Peyer's patch (tissue), 4 donors: Measurements from ENCODE around the gene AUTS2. TPM values are rescaled to one million over a fixed set of nuclear protein-coding genes. Genes with fewer than 3 reads are reported as not detected.

Experiments used
- DNase-seq, 3 donors: peaks; one replicate each; pipeline ENCODE4 v3.0.0-alpha.2; 2017 to 2019
- H3K27ac ChIP-seq, 4 donors: fragments of 200-600 bp; sonication (generic); one replicate each; pipeline ENCODE4 v1.5.1; 2016 to 2019
- H3K27me3 ChIP-seq, 2 donors: fragments of 200-600 bp; sonication (generic); one replicate each; pipeline ENCODE4 v1.5.1; 2019
- H3K36me3 ChIP-seq, 3 donors: fragments of 200-600 bp; sonication (generic); one replicate each; pipeline ENCODE4 v1.5.1; 2016 to 2019
- H3K4me1 ChIP-seq, 4 donors: fragments of 200-600 bp; sonication (generic); one replicate each; pipeline ENCODE4 v1.5.1; 2016 to 2019
- H3K4me3 ChIP-seq, 4 donors: fragments of 200-600 bp; sonication (generic); 1 replicate in 3 of 4; 2 replicates in 1 of 4; pipeline ENCODE4 v1.5.1; 2016 to 2019; ENCODE audit warnings: mild to moderate bottlenecking in 1 of 4
- H3K9me3 ChIP-seq, 4 donors: fragments of 200-600 bp; sonication (generic); one replicate each; pipeline ENCODE4 v1.5.1; 2016 to 2019; ENCODE audit warnings: mild to moderate bottlenecking in 1 of 4
- CTCF ChIP-seq, 6 experiments: fragments of 450-650 bp in 4 of 6; fragments of 200-600 bp in 2 of 6; sonication (generic) in 1 of 6; IDR thresholded peaks; one replicate each; pipeline ENCODE4 v1.5.1; 2017 to 2019; ENCODE audit warnings: antibody characterized with exemption in 6 of 6, mild to moderate bottlenecking in 3 of 6, moderate library complexity in 1 of 6
- POLR2A ChIP-seq, 2 donors: fragments of 450-650 bp; IDR thresholded peaks; one replicate each; pipeline ENCODE4 v1.5.1; 2017; ENCODE audit warnings: antibody characterized with exemption in 2 of 2, mild to moderate bottlenecking in 2 of 2, moderate library complexity in 2 of 2
- total RNA-seq, 4 donors: library from RNA; depleted of rRNA; stranded (reverse); fragments of >200 nt; gene quantifications; one replicate each; pipeline ENCODE4 v1.1.0, GENCODE V29; 2016

The AUTS2 gene
- total RNA-seq, 4 donors from 2014 or later: 55.9 to 90.0 (median 72.6) TPM

GRCh38 chr7:69862413-69863064 lies 264.3 kb downstream of the AUTS2 start:
- Histone ChIP-seq H3K4me1 (no peaks in the 10 kb centered on the region), H3K27ac (no peak overlapping the region), H3K36me3 (no peaks in the 10 kb centered on the region), H3K9me3 (no peaks in the 10 kb centered on the region), H3K27me3 (no peaks in the 10 kb centered on the region), H3K4me3 (no peak overlapping the region)
- TF ChIP-seq CTCF (IDR thresholded peaks at IDR 0.05) (no peak), POLR2A (IDR thresholded peaks at IDR 0.05) (no peak)
- DNase-seq: no peak

GRCh38 chr7:69864274-69864673 lies 266.0 kb downstream of the AUTS2 start:
- H3K9me3 ChIP-seq: no peaks in the 10 kb centered on the region
- H3K27me3 ChIP-seq: no peaks in the 10 kb centered on the region
- TF ChIP-seq CTCF (IDR thresholded peaks at IDR 0.05): no peak
- no peak for TF ChIP-seq POLR2A (IDR thresholded peaks at IDR 0.05)
- no peaks in the 10 kb centered on the region for H3K36me3 ChIP-seq
- no peak overlapping the region for H3K27ac ChIP-seq
- no peak overlapping the region for H3K4me3 ChIP-seq
- DNase-seq: no peak
- no peaks in the 10 kb centered on the region for H3K4me1 ChIP-seq

- no peak overlapping the region for H3K27ac ChIP-seq
- no peaks in the 10 kb centered on the region for H3K36me3 ChIP-seq
- H3K4me1 ChIP-seq: no peaks in the 10 kb centered on the region
- TF ChIP-seq POLR2A (IDR thresholded peaks at IDR 0.05): no peak
- no peak for TF ChIP-seq CTCF (IDR thresholded peaks at IDR 0.05)
- H3K27me3 ChIP-seq: no peaks in the 10 kb centered on the region
- DNase-seq: no peak
- no peaks in the 10 kb centered on the region for H3K9me3 ChIP-seq
- H3K4me3 ChIP-seq: no peak overlapping the region
Measured at GRCh38 chr7:69864822-69865221, 266.5 kb downstream of the AUTS2 start.

GRCh38 chr7:69868921-69869320 lies 270.6 kb downstream of the AUTS2 start:
- no peak for TF ChIP-seq POLR2A (IDR thresholded peaks at IDR 0.05)
- no peak for TF ChIP-seq CTCF (IDR thresholded peaks at IDR 0.05)

GRCh38 chr7:69871213-69871885 lies 273.1 kb downstream of the AUTS2 start:
- Histone ChIP-seq H3K4me1 (peaks cover 0 to 8% (median 0%) of the 10 kb centered on the region in 4 donors), H3K27me3 (no peaks in the 10 kb centered on the region), H3K4me3 (no peak overlapping the region), H3K9me3 (no peaks in the 10 kb centered on the region), H3K36me3 (no peaks in the 10 kb centered on the region), H3K27ac (no peak overlapping the region)
- TF ChIP-seq POLR2A (IDR thresholded peaks at IDR 0.05): no peak
- no peak for TF ChIP-seq CTCF (IDR thresholded peaks at IDR 0.05)
- DNase-seq: no peak

More at GRCh38 chr7:69868921-69869320, 270.6 kb downstream of the AUTS2 start:
- peaks cover 0 to 8% (median 0%) of the 10 kb centered on the region in 4 donors for H3K4me1 ChIP-seq
- H3K9me3 ChIP-seq: no peaks in the 10 kb centered on the region
- H3K36me3 ChIP-seq: no peaks in the 10 kb centered on the region
- no peak overlapping the region for H3K27ac ChIP-seq
- no peak overlapping the region for H3K4me3 ChIP-seq
- DNase-seq: no peak
- H3K27me3 ChIP-seq: no peaks in the 10 kb centered on the region
